ENCODE results near the gene POU2AF2.
"Not testable (repeated sequence)": the region's sequence is repeated elsewhere in the genome, so short reads cannot be mapped to it uniquely, and the experiment has no call there.

Gene POU2AF2

GRCh38 chr11:111245425-111245824, at the start of gene POU2AF2:
POU2AF2 (plus strand) TSS chr11:111245725; CDS start chr11:111245854, 129 bp downstream.
- DNase-seq (no peak), ATAC-seq (no peak)
- Mint-ChIP-seq H3K4me1 (no peaks in the 10 kb centered on the region), H3K27me3 (peaks cover 31% of the 10 kb centered on the region), H3K9me3 (no peaks in the 10 kb centered on the region), H3K36me3 (ENCODE audit: low read depth) (no peaks in the 10 kb centered on the region), H3K4me3 (no peak within 1 kb of the TSS), H3K27ac (no peak within 1 kb of the TSS)

- Mint-ChIP-seq H3K4me3 (no peak overlapping the region), H3K27ac (no peak overlapping the region), H3K9me3 (no peaks in the 10 kb centered on the region), H3K36me3 (ENCODE audit: low read depth) (no peaks in the 10 kb centered on the region), H3K27me3 (peaks cover under 1% of the 10 kb centered on the region), H3K4me1 (no peaks in the 10 kb centered on the region)
- DNase-seq (no peak), ATAC-seq (no peak)
Measured at GRCh38 chr11:111200010-111200534, 45.5 kb upstream of the POU2AF2 start.

GRCh38 chr11:111204211-111204610, 41.3 kb upstream of the POU2AF2 start:
- Mint-ChIP-seq H3K4me1 (peaks cover 6% of the 10 kb centered on the region), H3K36me3 (ENCODE audit: low read depth) (no peaks in the 10 kb centered on the region), H3K27me3 (peaks cover 6% of the 10 kb centered on the region), H3K4me3 (no peak overlapping the region), H3K27ac (no peak overlapping the region), H3K9me3 (no peaks in the 10 kb centered on the region)
- DNase-seq: no peak
- ATAC-seq: no peak

GRCh38 chr11:111205632-111206385, 39.7 kb upstream of the POU2AF2 start:
- H3K4me1 Mint-ChIP-seq: peaks cover 6% of the 10 kb centered on the region
- ATAC-seq: no peak

GRCh38 chr11:111206472-111206871, 39.1 kb upstream of the POU2AF2 start:
- peaks cover 6% of the 10 kb centered on the region for H3K4me1 Mint-ChIP-seq
- DNase-seq (no peak), ATAC-seq (no peak)
- H3K27ac Mint-ChIP-seq: no peak overlapping the region
- peaks cover 16% of the 10 kb centered on the region for H3K27me3 Mint-ChIP-seq
- no peaks in the 10 kb centered on the region for H3K36me3 Mint-ChIP-seq (ENCODE audit: low read depth)
- H3K4me3 Mint-ChIP-seq: no peak overlapping the region
- H3K9me3 Mint-ChIP-seq: no peaks in the 10 kb centered on the region

More at GRCh38 chr11:111205632-111206385, 39.7 kb upstream of the POU2AF2 start:
- Mint-ChIP-seq H3K9me3 (no peaks in the 10 kb centered on the region), H3K36me3 (ENCODE audit: low read depth) (no peaks in the 10 kb centered on the region), H3K27ac (no peak overlapping the region), H3K4me3 (no peak overlapping the region), H3K27me3 (peaks cover 12% of the 10 kb centered on the region)
- DNase-seq: no peak

- Mint-ChIP-seq H3K9me3 (no peaks in the 10 kb centered on the region), H3K4me3 (no peak overlapping the region), H3K36me3 (ENCODE audit: low read depth) (no peaks in the 10 kb centered on the region), H3K27me3 (peaks cover 18% of the 10 kb centered on the region), H3K4me1 (peaks cover 6% of the 10 kb centered on the region), H3K27ac (no peak overlapping the region)
- DNase-seq (no peak), ATAC-seq (no peak)
Measured at GRCh38 chr11:111207213-111207612, 38.3 kb upstream of the POU2AF2 start.

- DNase-seq: no peak
- no peaks in the 10 kb centered on the region for H3K9me3 Mint-ChIP-seq
Measured at GRCh38 chr11:111209543-111210355, 35.8 kb upstream of the POU2AF2 start.

GRCh38 chr11:111213256-111213655, 32.3 kb upstream of the POU2AF2 start:
- Mint-ChIP-seq H3K36me3 (ENCODE audit: low read depth) (no peaks in the 10 kb centered on the region), H3K4me3 (no peak overlapping the region), H3K27ac (no peak overlapping the region), H3K9me3 (no peaks in the 10 kb centered on the region), H3K4me1 (no peaks in the 10 kb centered on the region), H3K27me3 (peaks cover 18% of the 10 kb centered on the region)
- DNase-seq (no peak), ATAC-seq (no peak)

More at GRCh38 chr11:111209543-111210355, 35.8 kb upstream of the POU2AF2 start:
- Mint-ChIP-seq H3K27me3 (peaks cover 18% of the 10 kb centered on the region), H3K36me3 (ENCODE audit: low read depth) (no peaks in the 10 kb centered on the region), H3K4me3 (no peak overlapping the region), H3K27ac (no peak overlapping the region), H3K4me1 (peaks cover 6% of the 10 kb centered on the region)
- ATAC-seq: no peak

GRCh38 chr11:111220721-111221120, 24.8 kb upstream of the POU2AF2 start:
- H3K9me3 Mint-ChIP-seq: no peaks in the 10 kb centered on the region

GRCh38 chr11:111221208-111221607, 24.3 kb upstream of the POU2AF2 start:
- H3K27me3 Mint-ChIP-seq: peaks cover 20% of the 10 kb centered on the region
- peaks cover 8% of the 10 kb centered on the region for H3K4me1 Mint-ChIP-seq
- DNase-seq (no peak), ATAC-seq (no peak)
- no peaks in the 10 kb centered on the region for H3K9me3 Mint-ChIP-seq
- no peaks in the 10 kb centered on the region for H3K36me3 Mint-ChIP-seq (ENCODE audit: low read depth)
- H3K27ac Mint-ChIP-seq: no peak overlapping the region
- no peak overlapping the region for H3K4me3 Mint-ChIP-seq

More at GRCh38 chr11:111220721-111221120, 24.8 kb upstream of the POU2AF2 start:
- Mint-ChIP-seq H3K4me3 (no peak overlapping the region), H3K27me3 (peaks cover 23% of the 10 kb centered on the region), H3K4me1 (peaks cover 8% of the 10 kb centered on the region), H3K36me3 (ENCODE audit: low read depth) (no peaks in the 10 kb centered on the region), H3K27ac (no peak overlapping the region)
- DNase-seq (no peak), ATAC-seq (no peak)

GRCh38 chr11:111221936-111222335, 23.6 kb upstream of the POU2AF2 start:
- not testable (repeated sequence) for ATAC-seq; H3K4me3 Mint-ChIP-seq; DNase-seq; H3K4me1 Mint-ChIP-seq; H3K27ac Mint-ChIP-seq; H3K9me3 Mint-ChIP-seq; H3K36me3 Mint-ChIP-seq (ENCODE audit: low read depth)
- peaks cover 20% of the 10 kb centered on the region for H3K27me3 Mint-ChIP-seq

- ATAC-seq; DNase-seq; H3K27ac Mint-ChIP-seq; H3K4me1 Mint-ChIP-seq; H3K9me3 Mint-ChIP-seq; H3K36me3 Mint-ChIP-seq (ENCODE audit: low read depth): not testable (repeated sequence)
- H3K4me3 Mint-ChIP-seq: peak overlapping the region; percentile 78
- H3K27me3 Mint-ChIP-seq: peaks cover 20% of the 10 kb centered on the region
Measured at GRCh38 chr11:111222821-111223455, 22.6 kb upstream of the POU2AF2 start.

GRCh38 chr11:111225881-111226280, 19.6 kb upstream of the POU2AF2 start:
- DNase-seq (no peak), ATAC-seq (no peak)
- Mint-ChIP-seq H3K9me3 (no peaks in the 10 kb centered on the region), H3K4me3 (no peak overlapping the region), H3K4me1 (peaks cover 20% of the 10 kb centered on the region), H3K27me3 (peaks cover 23% of the 10 kb centered on the region), H3K27ac (no peak overlapping the region), H3K36me3 (ENCODE audit: low read depth) (no peaks in the 10 kb centered on the region)

GRCh38 chr11:111229604-111230003, 15.9 kb upstream of the POU2AF2 start:
- H3K9me3 Mint-ChIP-seq: no peaks in the 10 kb centered on the region
- ATAC-seq: no peak
- peaks cover 15% of the 10 kb centered on the region for H3K27me3 Mint-ChIP-seq
- H3K36me3 Mint-ChIP-seq (ENCODE audit: low read depth): no peaks in the 10 kb centered on the region
- DNase-seq: peak; percentile 18
- H3K27ac Mint-ChIP-seq: no peak overlapping the region
- no peak overlapping the region for H3K4me3 Mint-ChIP-seq
- H3K4me1 Mint-ChIP-seq: peaks cover 15% of the 10 kb centered on the region

All from activated naive CD8-positive, alpha-beta T cell treated with anti-CD3 and anti-CD28 coated beads, Interleukin-2, amount 50 U/mL, for 24 hours (primary cell).